HG02943 (cell line): ENCODE measurements around the gene KIAA0232.
"Not testable (repeated sequence)": the region's sequence is repeated elsewhere in the genome, so short reads cannot be mapped to it uniquely, and the experiment has no call there.

ENCODE experiments used
- ATAC-seq: cut with Tn5 transposase; IDR thresholded peaks from one replicate; pipeline ENCODE4 v1.9.1; 2021; ENCODE audit warnings: mild to moderate bottlenecking, low read depth, moderate library complexity; ENCODE audit not compliant: unreplicated experiment

KIAA0232 gene

GRCh38 chr4:6802626-6803025 is 20.1 kb downstream of the KIAA0232 start:
- ATAC-seq = no peak

GRCh38 chr4:6803246-6803645 is 20.7 kb downstream of the KIAA0232 start:
- no peak for ATAC-seq

- ATAC-seq = no peak
Measured at GRCh38 chr4:6804082-6804752, 21.7 kb downstream of the KIAA0232 start.

GRCh38 chr4:6806924-6807626 is 24.5 kb downstream of the KIAA0232 start:
- ATAC-seq = no peak

- ATAC-seq = no peak
Measured at GRCh38 chr4:6808259-6808658, 25.7 kb downstream of the KIAA0232 start.

- ATAC-seq = no peak
Measured at GRCh38 chr4:6811165-6811564, 28.6 kb downstream of the KIAA0232 start.

GRCh38 chr4:6812766-6813165 is 30.2 kb downstream of the KIAA0232 start:
- no peak for ATAC-seq

- ATAC-seq = no peak
Measured at GRCh38 chr4:6813725-6814124, 31.2 kb downstream of the KIAA0232 start.

- no peak for ATAC-seq
Measured at GRCh38 chr4:6815029-6815836, 32.7 kb downstream of the KIAA0232 start.

GRCh38 chr4:6819295-6819694 is 36.8 kb downstream of the KIAA0232 start:
- no peak for ATAC-seq

- ATAC-seq = no peak
Measured at GRCh38 chr4:6820695-6821094, 38.2 kb downstream of the KIAA0232 start.

- ATAC-seq = no peak
Measured at GRCh38 chr4:6824071-6824470, 41.5 kb downstream of the KIAA0232 start.

- ATAC-seq = no peak
Measured at GRCh38 chr4:6824772-6825402, 42.4 kb downstream of the KIAA0232 start.

- no peak for ATAC-seq
Measured at GRCh38 chr4:6825403-6825802, 42.9 kb downstream of the KIAA0232 start.

GRCh38 chr4:6826781-6827508 is 44.4 kb downstream of the KIAA0232 start:
- ATAC-seq = no peak

GRCh38 chr4:6829086-6829485 is 46.6 kb downstream of the KIAA0232 start:
- ATAC-seq = no peak

GRCh38 chr4:6834867-6835266 is 52.3 kb downstream of the KIAA0232 start:
- ATAC-seq = no peak

GRCh38 chr4:6835616-6836015 is 53.1 kb downstream of the KIAA0232 start:
- ATAC-seq = not testable (repeated sequence)

- ATAC-seq = not testable (repeated sequence)
Measured at GRCh38 chr4:6837106-6837505, 54.6 kb downstream of the KIAA0232 start.

- no peak for ATAC-seq
Measured at GRCh38 chr4:6839579-6839978, 57.1 kb downstream of the KIAA0232 start.
